Peyer's patch (tissue), 4 donors: Measurements from ENCODE around the gene FHL1. TPM values are rescaled to one million over a fixed set of nuclear protein-coding genes. Genes with fewer than 3 reads are reported as not detected.

Experiments used
- DNase-seq, 3 donors: peaks; one replicate each; pipeline ENCODE4 v3.0.0-alpha.2; 2017 to 2019
- H3K27ac ChIP-seq, 4 donors: fragments of 200-600 bp; sonication (generic); one replicate each; pipeline ENCODE4 v1.5.1; 2016 to 2019
- H3K27me3 ChIP-seq, 2 donors: fragments of 200-600 bp; sonication (generic); one replicate each; pipeline ENCODE4 v1.5.1; 2019
- H3K36me3 ChIP-seq, 3 donors: fragments of 200-600 bp; sonication (generic); one replicate each; pipeline ENCODE4 v1.5.1; 2016 to 2019
- H3K4me1 ChIP-seq, 4 donors: fragments of 200-600 bp; sonication (generic); one replicate each; pipeline ENCODE4 v1.5.1; 2016 to 2019
- H3K4me3 ChIP-seq, 4 donors: fragments of 200-600 bp; sonication (generic); 1 replicate in 3 of 4; 2 replicates in 1 of 4; pipeline ENCODE4 v1.5.1; 2016 to 2019; ENCODE audit warnings: mild to moderate bottlenecking in 1 of 4
- H3K9me3 ChIP-seq, 4 donors: fragments of 200-600 bp; sonication (generic); one replicate each; pipeline ENCODE4 v1.5.1; 2016 to 2019; ENCODE audit warnings: mild to moderate bottlenecking in 1 of 4
- CTCF ChIP-seq, 6 experiments: fragments of 450-650 bp in 4 of 6; fragments of 200-600 bp in 2 of 6; sonication (generic) in 1 of 6; IDR thresholded peaks; one replicate each; pipeline ENCODE4 v1.5.1; 2017 to 2019; ENCODE audit warnings: antibody characterized with exemption in 6 of 6, mild to moderate bottlenecking in 3 of 6, moderate library complexity in 1 of 6
- POLR2A ChIP-seq, 2 donors: fragments of 450-650 bp; IDR thresholded peaks; one replicate each; pipeline ENCODE4 v1.5.1; 2017; ENCODE audit warnings: antibody characterized with exemption in 2 of 2, mild to moderate bottlenecking in 2 of 2, moderate library complexity in 2 of 2
- total RNA-seq, 4 donors: library from RNA; depleted of rRNA; stranded (reverse); fragments of >200 nt; gene quantifications; one replicate each; pipeline ENCODE4 v1.1.0, GENCODE V29; 2016

FHL1 gene
- total RNA-seq, 4 donors from 2014 or later = 33.8 to 302 (median 120) TPM

- Histone ChIP-seq H3K27me3 (no peaks in the 10 kb centered on the region), H3K36me3 (no peaks in the 10 kb centered on the region), H3K9me3 (no peaks in the 10 kb centered on the region), H3K4me3 (no peak overlapping the region), H3K27ac (peak overlapping the region in 1 of 4 donors; percentile 75), H3K4me1 (peaks cover 0 to 12% (median 0%) of the 10 kb centered on the region in 4 donors)
- TF ChIP-seq CTCF (IDR thresholded peaks at IDR 0.05) (no peak), POLR2A (IDR thresholded peaks at IDR 0.05) (no peak)
- no peak for DNase-seq
Measured at GRCh38 chrX:136198010-136198409, 50.7 kb downstream of the FHL1 start.

- no peaks in the 10 kb centered on the region for H3K36me3 ChIP-seq
- TF ChIP-seq CTCF (IDR thresholded peaks at IDR 0.05) = no peak
- TF ChIP-seq POLR2A (IDR thresholded peaks at IDR 0.05) = no peak
- H3K27me3 ChIP-seq = no peaks in the 10 kb centered on the region
- no peaks in the 10 kb centered on the region for H3K9me3 ChIP-seq
- H3K4me3 ChIP-seq = no peak overlapping the region
- peaks cover 0 to 9% (median 0%) of the 10 kb centered on the region in 4 donors for H3K4me1 ChIP-seq
- no peak for DNase-seq
- H3K27ac ChIP-seq = peak overlapping the region in 2 of 4 donors; percentile 12 to 75
Measured at GRCh38 chrX:136198678-136199243, 51.4 kb downstream of the FHL1 start.

GRCh38 chrX:136199365-136199764 lies 52.0 kb downstream of the FHL1 start:
- Histone ChIP-seq H3K4me1 (peaks cover 0 to 13% (median 0%) of the 10 kb centered on the region in 4 donors), H3K27me3 (no peaks in the 10 kb centered on the region), H3K36me3 (no peaks in the 10 kb centered on the region), H3K9me3 (no peaks in the 10 kb centered on the region), H3K27ac (peak overlapping the region in 2 of 4 donors; percentile 12 to 75), H3K4me3 (no peak overlapping the region)
- no peak for DNase-seq
- TF ChIP-seq POLR2A (IDR thresholded peaks at IDR 0.05) (no peak), CTCF (IDR thresholded peaks at IDR 0.05) (no peak)

GRCh38 chrX:136200466-136200865 lies 53.1 kb downstream of the FHL1 start:
- Histone ChIP-seq H3K4me3 (no peak overlapping the region), H3K27ac (peak overlapping the region in 2 of 4 donors; percentile 34 to 75), H3K36me3 (no peaks in the 10 kb centered on the region), H3K9me3 (no peaks in the 10 kb centered on the region), H3K27me3 (no peaks in the 10 kb centered on the region), H3K4me1 (peaks cover 0 to 20% (median 0%) of the 10 kb centered on the region in 4 donors)
- TF ChIP-seq POLR2A (IDR thresholded peaks at IDR 0.05) = no peak
- TF ChIP-seq CTCF (IDR thresholded peaks at IDR 0.05) = peak in 4 of 6 experiments; percentile 21 to 53 (median 43)
- no peak for DNase-seq

GRCh38 chrX:136201601-136202000 lies 54.3 kb downstream of the FHL1 start:
- H3K4me3 ChIP-seq = no peak overlapping the region
- peaks cover 0 to 12% (median 0%) of the 10 kb centered on the region in 4 donors for H3K4me1 ChIP-seq
- H3K27ac ChIP-seq = peak overlapping the region in 2 of 4 donors; percentile 62 to 75
- H3K36me3 ChIP-seq = peaks cover 0 to under 1% (median 0%) of the 10 kb centered on the region in 3 donors
- TF ChIP-seq POLR2A (IDR thresholded peaks at IDR 0.05) (no peak), CTCF (IDR thresholded peaks at IDR 0.05) (no peak)
- H3K9me3 ChIP-seq = no peaks in the 10 kb centered on the region
- no peak for DNase-seq
- no peaks in the 10 kb centered on the region for H3K27me3 ChIP-seq
